ENCODE measurements around the gene PPP3R1.

GRCh38 chr2:68171684-68172083 lies 80.6 kb downstream of the PPP3R1 start:
- no peak for TF ChIP-seq EZH2 (IDR thresholded peaks at IDR 0.05; ENCODE audit: borderline replicate concordance, low read depth, low read length, poor library complexity, severe bottlenecking)
- TF ChIP-seq, protein P1, sequence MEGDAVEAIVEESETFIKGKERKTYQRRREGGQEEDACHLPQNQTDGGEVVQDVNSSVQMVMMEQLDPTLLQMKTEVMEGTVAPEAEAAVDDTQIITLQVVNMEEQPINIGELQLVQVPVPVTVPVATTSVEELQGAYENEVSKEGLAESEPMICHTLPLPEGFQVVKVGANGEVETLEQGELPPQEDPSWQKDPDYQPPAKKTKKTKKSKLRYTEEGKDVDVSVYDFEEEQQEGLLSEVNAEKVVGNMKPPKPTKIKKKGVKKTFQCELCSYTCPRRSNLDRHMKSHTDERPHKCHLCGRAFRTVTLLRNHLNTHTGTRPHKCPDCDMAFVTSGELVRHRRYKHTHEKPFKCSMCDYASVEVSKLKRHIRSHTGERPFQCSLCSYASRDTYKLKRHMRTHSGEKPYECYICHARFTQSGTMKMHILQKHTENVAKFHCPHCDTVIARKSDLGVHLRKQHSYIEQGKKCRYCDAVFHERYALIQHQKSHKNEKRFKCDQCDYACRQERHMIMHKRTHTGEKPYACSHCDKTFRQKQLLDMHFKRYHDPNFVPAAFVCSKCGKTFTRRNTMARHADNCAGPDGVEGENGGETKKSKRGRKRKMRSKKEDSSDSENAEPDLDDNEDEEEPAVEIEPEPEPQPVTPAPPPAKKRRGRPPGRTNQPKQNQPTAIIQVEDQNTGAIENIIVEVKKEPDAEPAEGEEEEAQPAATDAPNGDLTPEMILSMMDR (conservative IDR thresholded peaks at IDR 0.05; ENCODE audit: low read depth, low read length): no peak
